Measurements from ENCODE around the gene SLC30A4.

Gene SLC30A4, protein sequence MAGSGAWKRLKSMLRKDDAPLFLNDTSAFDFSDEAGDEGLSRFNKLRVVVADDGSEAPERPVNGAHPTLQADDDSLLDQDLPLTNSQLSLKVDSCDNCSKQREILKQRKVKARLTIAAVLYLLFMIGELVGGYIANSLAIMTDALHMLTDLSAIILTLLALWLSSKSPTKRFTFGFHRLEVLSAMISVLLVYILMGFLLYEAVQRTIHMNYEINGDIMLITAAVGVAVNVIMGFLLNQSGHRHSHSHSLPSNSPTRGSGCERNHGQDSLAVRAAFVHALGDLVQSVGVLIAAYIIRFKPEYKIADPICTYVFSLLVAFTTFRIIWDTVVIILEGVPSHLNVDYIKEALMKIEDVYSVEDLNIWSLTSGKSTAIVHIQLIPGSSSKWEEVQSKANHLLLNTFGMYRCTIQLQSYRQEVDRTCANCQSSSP

DNA sequence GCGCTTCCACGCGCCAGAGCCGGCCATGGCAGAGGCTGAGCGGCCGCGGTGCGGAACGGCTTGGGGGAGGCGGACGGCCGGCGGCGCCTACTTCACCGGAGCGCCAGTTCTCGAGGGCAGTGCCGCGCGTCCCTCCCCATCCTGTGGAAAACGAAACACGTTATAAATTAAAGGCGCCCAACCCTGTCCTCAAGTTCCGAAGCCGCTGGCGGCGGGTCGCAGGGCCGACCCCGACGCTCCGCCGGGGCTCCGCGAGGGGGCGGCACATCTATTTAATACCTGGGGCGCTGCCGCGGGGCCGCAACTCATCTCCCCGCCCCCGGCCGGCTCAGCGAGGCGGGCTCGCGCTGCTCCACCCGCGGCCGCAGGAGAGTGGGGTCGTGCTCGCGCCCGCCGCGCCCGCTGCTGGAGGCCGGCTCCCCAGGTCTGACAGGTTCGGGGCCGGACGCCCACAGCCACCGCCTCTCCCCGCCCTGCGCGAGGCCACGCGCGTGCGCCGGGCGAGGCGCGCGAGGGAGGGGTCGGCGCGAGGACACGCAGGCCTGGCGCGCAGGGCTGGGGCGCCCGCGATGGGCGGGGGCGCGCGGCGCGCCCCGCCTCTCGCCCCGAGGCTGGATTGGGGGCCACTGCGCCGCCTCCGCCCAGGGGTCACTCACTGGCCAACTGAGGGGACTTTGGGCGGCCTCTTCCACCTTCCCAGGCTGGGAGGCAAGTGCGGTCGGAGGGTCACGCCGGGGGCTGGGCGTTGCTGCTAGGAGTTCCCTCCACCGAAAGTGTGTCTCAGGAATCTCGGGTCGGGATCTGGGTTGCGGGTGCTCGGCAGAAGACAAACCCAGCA, at the start of gene SLC30A4:
Gene SLC30A4, minus strand, starts transcription at position 428 of the 838 bp plus-strand sequence. Its CDS starts 401 bp downstream, at position 27.
- TF ChIP-seq, protein P1, sequence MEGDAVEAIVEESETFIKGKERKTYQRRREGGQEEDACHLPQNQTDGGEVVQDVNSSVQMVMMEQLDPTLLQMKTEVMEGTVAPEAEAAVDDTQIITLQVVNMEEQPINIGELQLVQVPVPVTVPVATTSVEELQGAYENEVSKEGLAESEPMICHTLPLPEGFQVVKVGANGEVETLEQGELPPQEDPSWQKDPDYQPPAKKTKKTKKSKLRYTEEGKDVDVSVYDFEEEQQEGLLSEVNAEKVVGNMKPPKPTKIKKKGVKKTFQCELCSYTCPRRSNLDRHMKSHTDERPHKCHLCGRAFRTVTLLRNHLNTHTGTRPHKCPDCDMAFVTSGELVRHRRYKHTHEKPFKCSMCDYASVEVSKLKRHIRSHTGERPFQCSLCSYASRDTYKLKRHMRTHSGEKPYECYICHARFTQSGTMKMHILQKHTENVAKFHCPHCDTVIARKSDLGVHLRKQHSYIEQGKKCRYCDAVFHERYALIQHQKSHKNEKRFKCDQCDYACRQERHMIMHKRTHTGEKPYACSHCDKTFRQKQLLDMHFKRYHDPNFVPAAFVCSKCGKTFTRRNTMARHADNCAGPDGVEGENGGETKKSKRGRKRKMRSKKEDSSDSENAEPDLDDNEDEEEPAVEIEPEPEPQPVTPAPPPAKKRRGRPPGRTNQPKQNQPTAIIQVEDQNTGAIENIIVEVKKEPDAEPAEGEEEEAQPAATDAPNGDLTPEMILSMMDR (IDR thresholded peaks at IDR 0.05; ENCODE audit: low read depth, low read length), result peak; percentile 20; the same call in 1 of the 2 replicates
- H3K4me3 ChIP-seq (ENCODE audit: low read depth, low read length), result peak within 1 kb of the TSS; percentile 65

DNA sequence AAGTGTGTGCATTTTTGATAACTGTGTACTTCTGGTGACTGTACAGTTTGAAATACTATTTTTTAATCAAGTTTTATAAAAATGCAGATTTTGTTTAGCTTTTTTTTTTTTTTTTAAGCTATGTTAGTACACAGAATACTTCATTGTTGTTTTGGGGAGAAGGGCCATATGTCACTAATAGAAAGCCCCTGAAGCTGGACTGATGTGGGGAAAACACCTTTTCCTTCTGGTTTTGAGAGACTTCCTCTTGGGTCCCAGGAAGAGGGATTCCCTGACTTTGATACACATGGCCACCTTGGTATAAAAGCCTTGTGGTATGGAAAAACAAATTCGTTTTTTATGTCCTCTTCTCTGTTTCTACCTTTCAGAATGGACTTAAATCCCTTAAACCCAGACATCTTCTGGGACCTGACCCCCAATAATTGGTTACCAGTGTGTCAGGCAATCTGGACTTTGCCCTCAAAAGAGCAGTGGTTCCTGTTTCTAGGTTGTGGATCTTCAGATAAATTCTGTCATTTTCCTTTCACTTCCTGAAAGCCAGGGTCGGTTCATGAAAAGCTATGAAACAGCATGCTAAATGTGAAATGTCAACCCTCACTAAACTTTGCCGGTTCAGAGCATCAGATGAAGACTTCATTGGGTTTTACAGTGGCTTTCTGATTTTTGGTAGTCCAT, 33.5 kb upstream of the SLC30A4 start:
- TF ChIP-seq, protein P1 (IDR thresholded peaks at IDR 0.05; ENCODE audit: low read depth, low read length), result no peak
- no peak overlapping the region for H3K4me3 ChIP-seq (ENCODE audit: low read depth, low read length)

DNA sequence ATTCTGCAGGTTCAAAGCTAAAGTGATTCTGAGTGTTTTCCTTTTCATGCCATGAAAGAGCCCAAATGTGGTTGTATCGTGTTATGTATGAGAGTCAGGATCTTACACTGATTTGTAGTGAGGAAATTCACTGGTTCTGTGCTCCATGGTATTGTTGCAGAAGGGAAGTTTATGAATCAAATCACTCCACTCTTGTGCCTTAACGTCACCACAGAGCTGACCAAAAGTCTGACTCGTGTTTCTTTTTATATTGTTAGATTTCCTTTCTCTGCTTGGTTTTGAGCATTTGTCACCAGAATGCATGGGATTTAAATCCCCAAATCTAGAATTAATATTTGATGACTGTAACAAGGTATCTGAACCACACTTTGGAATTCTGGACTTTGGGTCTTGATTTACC, 29.1 kb upstream of the SLC30A4 start:
- H3K4me3 ChIP-seq (ENCODE audit: low read depth, low read length), result no peak overlapping the region
- TF ChIP-seq, protein P1 (IDR thresholded peaks at IDR 0.05; ENCODE audit: low read depth, low read length), result no peak

DNA sequence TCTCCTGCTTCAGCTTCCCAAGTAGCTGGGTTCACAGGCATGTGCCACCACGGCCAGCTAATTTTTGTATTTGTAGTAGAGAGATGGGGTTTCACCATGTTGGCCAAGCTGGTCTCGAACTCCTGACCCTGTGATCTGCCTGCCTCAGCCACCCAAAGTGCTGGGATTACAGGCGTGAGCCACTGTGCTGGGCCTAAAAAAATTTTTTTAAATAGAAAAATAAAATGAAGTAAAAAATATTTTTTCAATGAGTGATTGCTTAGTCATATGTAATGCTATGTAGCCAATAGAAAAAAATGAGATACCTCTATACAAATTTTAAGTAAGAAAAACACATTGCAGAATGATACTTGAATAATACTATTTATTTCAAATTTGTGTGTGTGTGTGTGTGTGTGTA, 27.9 kb upstream of the SLC30A4 start:
- TF ChIP-seq, protein P1 (IDR thresholded peaks at IDR 0.05; ENCODE audit: low read depth, low read length), result no peak

DNA sequence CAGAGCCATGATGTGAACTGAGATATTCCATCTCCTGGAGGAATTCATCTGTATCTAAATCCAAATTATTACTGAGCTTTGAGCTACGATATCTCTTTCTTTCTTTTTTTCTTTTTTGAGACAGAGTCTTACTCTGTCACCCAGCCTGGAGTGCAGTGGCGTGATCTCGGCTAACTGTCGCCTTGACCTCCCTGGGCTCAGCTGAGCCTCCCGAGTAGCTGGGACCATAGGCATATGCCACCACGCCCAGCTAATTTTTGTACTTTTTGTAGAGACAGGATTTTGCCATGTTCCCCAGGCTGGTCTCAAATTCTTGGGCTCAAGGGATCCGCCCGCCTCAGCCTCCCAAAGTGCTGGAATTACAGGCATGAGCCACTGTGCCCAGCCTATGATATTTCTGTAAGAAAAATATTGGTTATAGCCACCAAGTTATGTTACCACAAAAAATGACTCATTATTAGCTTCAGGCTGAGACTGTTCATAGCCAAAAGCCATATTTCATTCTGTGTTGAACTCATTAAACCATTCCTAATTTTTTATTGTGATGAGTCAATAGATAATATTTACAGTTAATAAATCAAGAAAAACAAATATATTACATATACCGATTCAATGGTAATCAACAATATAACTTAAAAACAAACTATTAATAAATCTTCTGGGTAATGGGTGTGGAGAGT, 27.1 kb upstream of the SLC30A4 start:
- no peak overlapping the region for H3K4me3 ChIP-seq (ENCODE audit: low read depth, low read length)
- TF ChIP-seq, protein P1 (IDR thresholded peaks at IDR 0.05; ENCODE audit: low read depth, low read length), result no peak

More for the DNA sequence above, 27.9 kb upstream of the SLC30A4 start:
- H3K4me3 ChIP-seq (ENCODE audit: low read depth, low read length), result no peak overlapping the region

DNA sequence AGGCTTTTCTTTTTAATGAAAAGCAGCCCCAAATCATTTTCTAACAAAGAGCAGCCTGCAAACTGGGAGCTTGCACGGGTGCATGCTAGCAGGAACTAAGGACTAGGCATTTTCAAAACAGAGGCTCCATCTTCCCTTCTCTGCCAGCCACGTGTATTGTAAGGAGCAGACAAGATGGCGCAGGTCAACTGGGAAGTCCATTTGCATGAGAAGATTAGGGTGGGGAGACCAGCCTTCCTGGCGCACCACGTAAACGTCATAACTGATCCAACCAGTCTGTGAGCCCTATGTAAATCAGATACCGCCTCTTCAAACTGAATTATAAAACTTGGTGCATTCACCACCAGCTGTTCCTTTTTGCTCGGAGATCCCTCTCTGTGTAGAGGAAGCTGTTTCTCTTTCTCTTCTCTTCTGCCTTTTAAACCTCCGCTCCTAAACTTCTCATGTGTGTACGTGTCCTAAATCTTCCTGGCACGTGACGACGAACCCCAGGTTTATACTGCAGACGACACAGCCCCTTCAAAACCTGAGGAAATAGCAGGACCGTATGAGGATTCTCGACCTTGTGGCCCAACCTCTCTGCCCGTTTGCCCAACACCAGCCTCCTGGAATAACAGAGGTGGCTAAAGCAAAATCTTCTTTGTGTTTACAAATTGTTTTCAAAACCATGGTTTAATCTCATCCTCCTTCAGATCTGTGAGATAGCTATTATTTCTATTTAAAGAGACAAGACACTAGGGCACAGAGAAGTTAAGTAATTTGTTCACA, 26.4 kb upstream of the SLC30A4 start:
- H3K4me3 ChIP-seq (ENCODE audit: low read depth, low read length), result no peak overlapping the region
- TF ChIP-seq, protein P1 (IDR thresholded peaks at IDR 0.05; ENCODE audit: low read depth, low read length), result no peak
